ENCODE data around the gene RNF157. TPM values are rescaled to one million over a fixed set of nuclear protein-coding genes. Genes with fewer than 3 reads are reported as not detected.
A peak's percentile ranks its signal among the peaks of the same experiment; 100 is the strongest.

Gene RNF157
- total and polyA plus RNA-seq, 2 of the 13 experiments (the other 11 are each of a cell fraction or from before 2014, with no cell fraction given) = 0.44 to 1.5 TPM

DNA sequence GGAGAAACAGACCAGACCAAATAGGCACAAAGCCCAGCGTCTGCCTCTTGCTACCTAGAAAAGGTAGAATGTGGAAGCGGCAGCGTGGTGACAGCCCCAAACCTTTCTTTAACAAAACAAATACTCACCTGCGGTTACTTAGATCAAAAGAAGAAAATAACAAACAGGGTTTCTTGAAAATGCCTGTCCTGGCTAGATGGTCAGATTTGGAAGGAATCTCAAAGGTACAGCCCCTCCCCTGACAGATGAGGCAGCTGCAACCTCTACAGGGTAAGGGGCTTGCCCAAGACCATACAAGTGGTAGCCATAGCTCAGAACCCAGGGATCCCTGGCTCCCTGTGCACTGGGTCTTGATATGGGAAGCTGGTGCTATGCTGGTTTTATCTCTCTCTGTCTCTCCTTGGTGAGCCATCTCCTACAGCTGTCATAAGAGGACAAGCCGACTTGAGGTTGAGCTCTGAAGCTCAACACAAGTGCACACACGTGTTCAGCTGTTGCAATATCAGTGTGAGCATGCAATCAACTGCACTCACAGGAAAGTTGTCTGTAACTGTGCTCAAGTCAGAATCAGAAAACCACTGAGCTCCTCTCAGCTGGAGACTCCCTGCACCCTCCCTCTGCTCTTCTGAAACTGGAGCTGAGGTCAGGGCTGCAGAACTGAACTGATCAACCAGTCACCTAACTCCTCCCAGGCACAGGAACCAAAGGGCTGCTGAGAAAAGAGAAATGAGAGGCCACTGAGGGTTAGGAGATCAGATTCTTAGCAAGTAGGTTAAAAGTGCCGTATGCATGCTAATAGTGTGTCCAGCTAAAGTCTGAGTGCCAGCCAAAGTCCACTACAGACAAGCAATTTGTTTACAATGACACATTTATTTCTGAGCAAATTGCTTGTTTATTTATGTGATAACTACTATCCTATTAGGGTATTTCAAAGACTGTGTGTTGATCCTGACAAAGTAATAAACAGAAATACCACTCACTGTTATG lies 6.1 kb upstream of the RNF157 start (continued):
- no peak for TF ChIP-seq ZNF101 (CRISPR knock-in tag; IDR thresholded peaks at IDR 0.05; ENCODE audit: borderline replicate concordance, low read depth)
- 0 out of 2 replicates have a peak, but pooled peaks have one; percentile 8 for TF ChIP-seq ZNF143 (CRISPR knock-in tag; IDR thresholded peaks at IDR 0.05)
- TF ChIP-seq SMC3 (IDR thresholded peaks at IDR 0.05; ENCODE audit: low read length) = no peak
- TF ChIP-seq MTF2 (CRISPR knock-in tag; IDR thresholded peaks at IDR 0.05; ENCODE audit: borderline replicate concordance) = 0 out of 2 replicates have a peak, but pooled peaks have one; percentile 75
- no peak for TF ChIP-seq RFX3 (CRISPR knock-in tag; IDR thresholded peaks at IDR 0.05)
- TF ChIP-seq RCOR2 (CRISPR knock-in tag; IDR thresholded peaks at IDR 0.05) = no peak
- 0 out of 2 replicates have a peak, but pooled peaks have one; percentile 45 for TF ChIP-seq ZNF607 (CRISPR knock-in tag; IDR thresholded peaks at IDR 0.05; ENCODE audit: borderline replicate concordance)
- no peak for TF ChIP-seq CBFB (CRISPR knock-in tag; IDR thresholded peaks at IDR 0.05)
- TF ChIP-seq ZNF564 (CRISPR knock-in tag; IDR thresholded peaks at IDR 0.05) = 0 out of 2 replicates have a peak, but pooled peaks have one; percentile 24
- no peak; the same call in 1 of the 2 replicates for TF ChIP-seq ZNF460 (CRISPR knock-in tag; IDR thresholded peaks at IDR 0.05; ENCODE audit: borderline replicate concordance)
- TF ChIP-seq ZNF720 (CRISPR knock-in tag; IDR thresholded peaks at IDR 0.05) = no peak
- TF ChIP-seq ATM (IDR thresholded peaks at IDR 0.05; ENCODE audit: borderline replicate concordance) = no peak
- no peak for TF ChIP-seq ZNF775 (CRISPR knock-in tag; IDR thresholded peaks at IDR 0.05; ENCODE audit: borderline replicate concordance)
- TF ChIP-seq PHB2 (IDR thresholded peaks at IDR 0.05; ENCODE audit: partially characterized antibody) = no peak
- TF ChIP-seq ZNF317 (CRISPR knock-in tag; IDR thresholded peaks at IDR 0.05) = no peak
- TF ChIP-seq, protein P1, sequence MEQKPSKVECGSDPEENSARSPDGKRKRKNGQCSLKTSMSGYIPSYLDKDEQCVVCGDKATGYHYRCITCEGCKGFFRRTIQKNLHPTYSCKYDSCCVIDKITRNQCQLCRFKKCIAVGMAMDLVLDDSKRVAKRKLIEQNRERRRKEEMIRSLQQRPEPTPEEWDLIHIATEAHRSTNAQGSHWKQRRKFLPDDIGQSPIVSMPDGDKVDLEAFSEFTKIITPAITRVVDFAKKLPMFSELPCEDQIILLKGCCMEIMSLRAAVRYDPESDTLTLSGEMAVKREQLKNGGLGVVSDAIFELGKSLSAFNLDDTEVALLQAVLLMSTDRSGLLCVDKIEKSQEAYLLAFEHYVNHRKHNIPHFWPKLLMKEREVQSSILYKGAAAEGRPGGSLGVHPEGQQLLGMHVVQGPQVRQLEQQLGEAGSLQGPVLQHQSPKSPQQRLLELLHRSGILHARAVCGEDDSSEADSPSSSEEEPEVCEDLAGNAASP (CRISPR knock-in tag; IDR thresholded peaks at IDR 0.05; ENCODE audit: borderline replicate concordance) = no peak
- TF ChIP-seq FOSL1 (CRISPR knock-in tag; IDR thresholded peaks at IDR 0.05; ENCODE audit: borderline replicate concordance) = no peak
- TF ChIP-seq, protein P2, sequence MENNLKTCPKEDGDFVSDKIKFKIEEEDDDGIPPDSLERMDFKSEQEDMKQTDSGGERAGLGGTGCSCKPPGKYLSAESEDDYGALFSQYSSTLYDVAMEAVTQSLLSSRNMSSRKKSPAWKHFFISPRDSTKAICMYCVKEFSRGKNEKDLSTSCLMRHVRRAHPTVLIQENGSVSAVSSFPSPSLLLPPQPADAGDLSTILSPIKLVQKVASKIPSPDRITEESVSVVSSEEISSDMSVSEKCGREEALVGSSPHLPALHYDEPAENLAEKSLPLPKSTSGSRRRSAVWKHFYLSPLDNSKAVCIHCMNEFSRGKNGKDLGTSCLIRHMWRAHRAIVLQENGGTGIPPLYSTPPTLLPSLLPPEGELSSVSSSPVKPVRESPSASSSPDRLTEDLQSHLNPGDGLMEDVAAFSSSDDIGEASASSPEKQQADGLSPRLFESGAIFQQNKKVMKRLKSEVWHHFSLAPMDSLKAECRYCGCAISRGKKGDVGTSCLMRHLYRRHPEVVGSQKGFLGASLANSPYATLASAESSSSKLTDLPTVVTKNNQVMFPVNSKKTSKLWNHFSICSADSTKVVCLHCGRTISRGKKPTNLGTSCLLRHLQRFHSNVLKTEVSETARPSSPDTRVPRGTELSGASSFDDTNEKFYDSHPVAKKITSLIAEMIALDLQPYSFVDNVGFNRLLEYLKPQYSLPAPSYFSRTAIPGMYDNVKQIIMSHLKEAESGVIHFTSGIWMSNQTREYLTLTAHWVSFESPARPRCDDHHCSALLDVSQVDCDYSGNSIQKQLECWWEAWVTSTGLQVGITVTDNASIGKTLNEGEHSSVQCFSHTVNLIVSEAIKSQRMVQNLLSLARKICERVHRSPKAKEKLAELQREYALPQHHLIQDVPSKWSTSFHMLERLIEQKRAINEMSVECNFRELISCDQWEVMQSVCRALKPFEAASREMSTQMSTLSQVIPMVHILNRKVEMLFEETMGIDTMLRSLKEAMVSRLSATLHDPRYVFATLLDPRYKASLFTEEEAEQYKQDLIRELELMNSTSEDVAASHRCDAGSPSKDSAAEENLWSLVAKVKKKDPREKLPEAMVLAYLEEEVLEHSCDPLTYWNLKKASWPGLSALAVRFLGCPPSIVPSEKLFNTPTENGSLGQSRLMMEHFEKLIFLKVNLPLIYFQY (CRISPR knock-in tag; IDR thresholded peaks at IDR 0.05; ENCODE audit: borderline replicate concordance) = no peak
- TF ChIP-seq TRIM24 (CRISPR knock-in tag; IDR thresholded peaks at IDR 0.05) = no peak
- no peak for TF ChIP-seq KAT7 (CRISPR knock-in tag; IDR thresholded peaks at IDR 0.05; ENCODE audit: borderline replicate concordance)
- TF ChIP-seq AKAP8 (CRISPR knock-in tag; IDR thresholded peaks at IDR 0.05) = peak; percentile 72; the same call in 1 of the 2 replicates
- TF ChIP-seq ATF7-NPFF (CRISPR knock-in tag; IDR thresholded peaks at IDR 0.05; ENCODE audit: low read depth) = no peak
- no peak for TF ChIP-seq NCOA5 (CRISPR knock-in tag; IDR thresholded peaks at IDR 0.05)
- no peak for TF ChIP-seq AGO1 (IDR thresholded peaks at IDR 0.05; ENCODE audit: low read depth, low read length, poor library complexity, severe bottlenecking)
- TF ChIP-seq ZSCAN9 (CRISPR knock-in tag; IDR thresholded peaks at IDR 0.05; ENCODE audit: borderline replicate concordance) = no peak
- TF ChIP-seq HMGA1 (CRISPR knock-in tag; conservative IDR thresholded peaks at IDR 0.05) = no peak
- TF ChIP-seq ZBTB7A (CRISPR knock-in tag; IDR thresholded peaks at IDR 0.05) = no peak
